A673 (cell line): ENCODE data around the gene LSM10.

ENCODE experiments used
- EZH2 ChIP-seq: fragments of 200-600 bp; sonication (generic); IDR thresholded peaks from 2 replicates; pipeline ENCODE4 v1.6.1; 2017; ENCODE audit warnings: borderline replicate concordance, low read depth, mild to moderate bottlenecking, mixed read lengths, antibody characterized with exemption, low read length; ENCODE audit not compliant: poor library complexity, severe bottlenecking
- TF ChIP-seq, protein P1 (sequence below): fragments of 300-800, 200-600 bp; sonication (generic); conservative IDR thresholded peaks from 2 replicates; pipeline ENCODE4 v1.5.1; 2017; ENCODE audit warnings: low read depth, mild to moderate bottlenecking, antibody characterized with exemption, low read length, moderate library complexity, mixed read lengths

DNA sequence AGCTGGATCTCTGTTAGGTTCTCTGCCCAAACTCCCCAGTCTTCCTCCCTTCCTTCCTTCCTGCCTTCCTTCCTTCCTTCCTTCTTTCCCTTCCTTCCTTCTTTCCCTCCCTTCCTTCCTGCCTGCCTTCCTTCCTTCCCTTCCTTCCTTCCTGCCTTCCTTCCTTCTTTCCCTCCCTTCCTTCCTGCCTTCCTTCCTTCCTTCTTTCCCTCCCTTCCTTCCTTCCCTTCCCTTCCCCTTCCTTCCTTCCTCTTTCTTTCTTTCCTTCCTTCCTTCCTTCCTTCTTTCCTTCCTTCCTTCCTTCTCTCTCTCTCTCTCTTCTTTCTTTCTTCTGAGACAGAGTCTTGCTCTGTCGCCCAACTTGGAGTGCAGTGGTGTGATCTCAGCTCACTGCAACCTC lies 8.7 kb upstream of the LSM10 start:
- TF ChIP-seq, protein P1, sequence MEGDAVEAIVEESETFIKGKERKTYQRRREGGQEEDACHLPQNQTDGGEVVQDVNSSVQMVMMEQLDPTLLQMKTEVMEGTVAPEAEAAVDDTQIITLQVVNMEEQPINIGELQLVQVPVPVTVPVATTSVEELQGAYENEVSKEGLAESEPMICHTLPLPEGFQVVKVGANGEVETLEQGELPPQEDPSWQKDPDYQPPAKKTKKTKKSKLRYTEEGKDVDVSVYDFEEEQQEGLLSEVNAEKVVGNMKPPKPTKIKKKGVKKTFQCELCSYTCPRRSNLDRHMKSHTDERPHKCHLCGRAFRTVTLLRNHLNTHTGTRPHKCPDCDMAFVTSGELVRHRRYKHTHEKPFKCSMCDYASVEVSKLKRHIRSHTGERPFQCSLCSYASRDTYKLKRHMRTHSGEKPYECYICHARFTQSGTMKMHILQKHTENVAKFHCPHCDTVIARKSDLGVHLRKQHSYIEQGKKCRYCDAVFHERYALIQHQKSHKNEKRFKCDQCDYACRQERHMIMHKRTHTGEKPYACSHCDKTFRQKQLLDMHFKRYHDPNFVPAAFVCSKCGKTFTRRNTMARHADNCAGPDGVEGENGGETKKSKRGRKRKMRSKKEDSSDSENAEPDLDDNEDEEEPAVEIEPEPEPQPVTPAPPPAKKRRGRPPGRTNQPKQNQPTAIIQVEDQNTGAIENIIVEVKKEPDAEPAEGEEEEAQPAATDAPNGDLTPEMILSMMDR = no peak
- TF ChIP-seq EZH2 = no peak
